Measurements from ENCODE around the gene RPTOR.

- no peak for TF ChIP-seq EZH2 (IDR thresholded peaks at IDR 0.05; ENCODE audit: borderline replicate concordance, insufficient read depth, low read length, poor library complexity, severe bottlenecking)
- no peak for TF ChIP-seq CTCF (IDR thresholded peaks at IDR 0.05; ENCODE audit: poor library complexity, severe bottlenecking)
- TF ChIP-seq POLR2AphosphoS5 (IDR thresholded peaks at IDR 0.05) = no peak
These were observed 186.7 kb downstream of the RPTOR start for GRCh38 chr17:80731323-80731722.
